ENCODE measurements around the gene JAK1. TPM values are rescaled to one million over a fixed set of nuclear protein-coding genes. Genes with fewer than 3 reads are reported as not detected.

The JAK1 gene
- total RNA-seq, 2 donors from 2014 or later, result 90.3 to 122 TPM

GRCh38 chr1:64975740-64976139, 9.4 kb upstream of the JAK1 start:
- Histone ChIP-seq H3K27me3 (no peaks in the 10 kb centered on the region), H3K4me1 (no peaks in the 10 kb centered on the region), H3K4me3 (no peak overlapping the region), H3K9me3 (no peaks in the 10 kb centered on the region), H3K36me3 (peaks cover 15% of the 10 kb centered on the region), H3K27ac (no peak overlapping the region)
- TF ChIP-seq CTCF (IDR thresholded peaks at IDR 0.05), result no peak
- no peak for DNase-seq (ENCODE audit: low spot score)

DNA sequence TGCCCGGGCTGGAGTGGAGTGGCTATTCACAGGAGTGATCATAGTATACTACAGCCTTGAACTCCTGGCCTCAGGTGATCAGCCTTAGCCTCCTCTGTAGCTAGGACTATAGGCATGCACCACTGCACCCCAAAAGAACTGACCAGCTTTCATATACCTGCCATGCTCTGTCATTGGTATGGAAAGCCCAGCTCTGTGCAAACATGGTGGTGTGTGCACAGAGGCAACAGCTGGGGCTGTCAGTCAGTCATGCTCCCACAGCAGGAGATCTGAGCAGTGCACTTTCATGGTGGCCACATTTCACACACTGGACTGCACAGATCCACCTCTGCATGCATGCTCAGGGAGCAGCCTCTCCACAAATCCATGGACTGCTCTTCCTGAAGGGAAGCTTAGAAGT, 8.8 kb upstream of the JAK1 start:
- no peak for TF ChIP-seq CTCF (IDR thresholded peaks at IDR 0.05)
- no peaks in the 10 kb centered on the region for H3K4me1 ChIP-seq

GRCh38 chr1:64974288-64974825, 8.0 kb upstream of the JAK1 start:
- Histone ChIP-seq H3K27ac (no peak overlapping the region), H3K27me3 (no peaks in the 10 kb centered on the region), H3K9me3 (no peaks in the 10 kb centered on the region), H3K4me1 (no peaks in the 10 kb centered on the region), H3K36me3 (peaks cover 14% of the 10 kb centered on the region), H3K4me3 (no peak overlapping the region)
- no peak for TF ChIP-seq CTCF (IDR thresholded peaks at IDR 0.05)
- no peak for DNase-seq (ENCODE audit: low spot score)

More for the DNA sequence above, 8.8 kb upstream of the JAK1 start:
- Histone ChIP-seq H3K27ac (no peak overlapping the region), H3K4me3 (no peak overlapping the region), H3K36me3 (peaks cover 15% of the 10 kb centered on the region), H3K27me3 (no peaks in the 10 kb centered on the region), H3K9me3 (no peaks in the 10 kb centered on the region)
- DNase-seq (ENCODE audit: low spot score), result no peak

DNA sequence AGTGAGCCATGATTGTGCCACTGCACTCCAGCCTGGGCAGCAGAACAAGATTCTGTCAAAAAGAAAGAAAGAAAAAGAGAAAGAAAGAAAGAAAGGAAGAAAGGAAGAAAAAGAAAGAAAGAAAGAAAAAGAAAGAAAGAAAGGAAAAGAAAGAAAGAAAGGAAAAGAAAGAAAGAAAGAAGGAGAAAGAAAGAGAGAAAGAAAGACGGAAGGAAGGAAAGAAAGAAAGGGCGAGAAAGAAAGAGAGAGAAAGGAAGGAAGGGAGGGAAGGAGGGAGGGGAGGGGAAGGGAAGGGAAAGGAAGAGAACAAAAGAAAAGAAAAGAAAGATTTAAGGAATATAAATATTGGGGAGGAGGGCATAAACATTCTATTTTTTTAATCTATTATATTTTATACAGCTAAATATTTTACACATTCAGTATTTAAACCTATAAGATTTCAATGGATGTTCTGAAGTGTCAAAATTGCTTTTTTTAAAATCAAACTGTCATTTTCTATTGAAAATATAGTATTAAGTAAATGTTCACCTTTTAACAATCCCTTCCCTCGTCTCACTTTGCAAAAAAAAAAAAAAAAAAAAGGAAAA, 6.8 kb upstream of the JAK1 start:
- peaks cover 7% of the 10 kb centered on the region for H3K36me3 ChIP-seq
- H3K27ac ChIP-seq, result no peak overlapping the region
- no peak for DNase-seq (ENCODE audit: low spot score)
- no peak overlapping the region for H3K4me3 ChIP-seq
- H3K9me3 ChIP-seq, result no peaks in the 10 kb centered on the region
- no peaks in the 10 kb centered on the region for H3K4me1 ChIP-seq
- TF ChIP-seq CTCF (IDR thresholded peaks at IDR 0.05), result no peak
- H3K27me3 ChIP-seq, result no peaks in the 10 kb centered on the region

GRCh38 chr1:64969305-64970046, 3.1 kb upstream of the JAK1 start:
- Histone ChIP-seq H3K27ac (no peak overlapping the region), H3K4me1 (peaks cover 0 to 9% of the 10 kb centered on the region in 2 donors), H3K27me3 (no peaks in the 10 kb centered on the region), H3K9me3 (no peaks in the 10 kb centered on the region), H3K36me3 (no peaks in the 10 kb centered on the region), H3K4me3 (no peak overlapping the region)
- no peak for TF ChIP-seq CTCF (IDR thresholded peaks at IDR 0.05)
- no peak for DNase-seq (ENCODE audit: low spot score)

Measured in right atrium auricular region (tissue), 2 donors.